Liver (tissue), 3 donors: ENCODE measurements around the gene CTTNBP2.
A peak's percentile ranks its signal among the peaks of the same experiment; 100 is the strongest.

ENCODE experiments used
- EGR1 ChIP-seq, 2 donors: IDR thresholded peaks; 2 replicates each; pipeline ENCODE4 v1.6.1; 2016 to 2018; ENCODE audit warnings: antibody characterized with exemption in 2 of 2, low read depth in 2 of 2
- HNF4A ChIP-seq, 2 donors: conservative IDR thresholded peaks; 2 replicates each; pipeline ENCODE4 v1.6.1; 2016; ENCODE audit warnings: antibody characterized with exemption in 2 of 2, mild to moderate bottlenecking in 2 of 2
- HNF4G ChIP-seq: IDR thresholded peaks from 2 replicates; pipeline ENCODE4 v1.6.1; 2016; ENCODE audit warnings: antibody characterized with exemption
- JUND ChIP-seq, 2 donors: IDR thresholded peaks; 2 replicates each; pipeline ENCODE4 v1.6.1; 2016; ENCODE audit warnings: antibody characterized with exemption in 2 of 2
- RAD21 ChIP-seq, 2 donors: IDR thresholded peaks; 2 replicates each; pipeline ENCODE4 v1.6.1; 2016; ENCODE audit warnings: antibody characterized with exemption in 2 of 2, mild to moderate bottlenecking in 2 of 2
- SP1 ChIP-seq: IDR thresholded peaks from 2 replicates; pipeline ENCODE4 v1.6.1; 2018; ENCODE audit warnings: antibody characterized with exemption, mild to moderate bottlenecking
- TAF1 ChIP-seq: conservative IDR thresholded peaks from 2 replicates; pipeline ENCODE4 v1.6.1; 2016; ENCODE audit warnings: antibody characterized with exemption, mild to moderate bottlenecking
- TF ChIP-seq, protein P1 (sequence below): fragments of 150-350 bp; IDR thresholded peaks from 2 replicates; pipeline ENCODE4 v1.5.1; 2017; ENCODE audit warnings: improper control_type of control experiment, low read depth, low read length; ENCODE audit not compliant: missing input control
- TF ChIP-seq, protein P2 (sequence below): IDR thresholded peaks from 2 replicates; pipeline ENCODE4 v1.6.1; 2016; ENCODE audit warnings: antibody characterized with exemption, mild to moderate bottlenecking
- TF ChIP-seq, protein P3 (sequence below): IDR thresholded peaks from 2 replicates; pipeline ENCODE4 v1.6.1; 2016; ENCODE audit warnings: antibody characterized with exemption
- TF ChIP-seq, protein P4 (sequence below): IDR thresholded peaks from 2 replicates; pipeline ENCODE4 v1.6.1; 2016; ENCODE audit warnings: antibody characterized with exemption
- donor health status: healthy.
- donor health status: healthy.

DNA sequence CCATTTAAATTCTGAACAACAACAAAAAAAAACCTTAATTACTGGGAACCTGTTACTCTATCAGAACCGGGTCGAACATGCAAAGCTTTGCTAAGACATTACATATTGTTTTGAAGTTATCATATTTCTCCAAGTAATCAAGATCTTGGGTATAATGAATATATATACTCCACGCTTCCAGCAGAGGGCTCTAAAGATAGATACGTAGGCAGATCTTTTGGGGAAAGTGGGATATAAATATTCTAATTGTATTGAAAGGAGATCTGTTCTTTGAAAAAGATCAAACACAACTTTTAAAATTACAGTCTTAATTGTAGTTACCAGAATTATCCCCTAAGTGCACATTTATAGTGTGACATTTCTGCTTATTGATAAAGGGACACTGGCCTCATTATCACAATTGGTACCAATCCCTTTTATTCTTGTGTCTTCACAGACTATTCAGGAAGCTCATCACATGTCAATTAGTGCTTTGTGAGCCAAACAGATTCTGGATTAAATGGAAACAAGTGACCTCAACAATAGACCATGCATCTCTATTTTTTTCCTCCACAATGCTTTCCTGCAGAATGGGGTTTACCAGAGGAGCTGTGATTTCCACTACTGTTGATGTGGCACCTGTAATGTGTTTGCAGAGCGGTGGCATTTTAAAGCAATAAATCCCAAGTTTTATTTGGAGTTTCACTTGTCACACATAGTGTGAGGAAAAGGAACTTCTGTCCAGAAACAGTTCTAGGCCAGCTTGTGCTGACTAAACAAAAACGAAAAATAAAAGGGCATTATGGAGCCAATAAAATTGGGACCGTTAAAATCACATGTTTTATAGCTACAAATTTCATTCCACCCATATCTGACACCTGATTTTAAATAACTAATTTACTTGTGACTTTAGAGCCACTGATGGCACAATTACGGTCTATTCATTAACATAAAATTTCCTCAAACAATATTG is 122.4 kb downstream of the CTTNBP2 start:
- TF ChIP-seq, protein P1, sequence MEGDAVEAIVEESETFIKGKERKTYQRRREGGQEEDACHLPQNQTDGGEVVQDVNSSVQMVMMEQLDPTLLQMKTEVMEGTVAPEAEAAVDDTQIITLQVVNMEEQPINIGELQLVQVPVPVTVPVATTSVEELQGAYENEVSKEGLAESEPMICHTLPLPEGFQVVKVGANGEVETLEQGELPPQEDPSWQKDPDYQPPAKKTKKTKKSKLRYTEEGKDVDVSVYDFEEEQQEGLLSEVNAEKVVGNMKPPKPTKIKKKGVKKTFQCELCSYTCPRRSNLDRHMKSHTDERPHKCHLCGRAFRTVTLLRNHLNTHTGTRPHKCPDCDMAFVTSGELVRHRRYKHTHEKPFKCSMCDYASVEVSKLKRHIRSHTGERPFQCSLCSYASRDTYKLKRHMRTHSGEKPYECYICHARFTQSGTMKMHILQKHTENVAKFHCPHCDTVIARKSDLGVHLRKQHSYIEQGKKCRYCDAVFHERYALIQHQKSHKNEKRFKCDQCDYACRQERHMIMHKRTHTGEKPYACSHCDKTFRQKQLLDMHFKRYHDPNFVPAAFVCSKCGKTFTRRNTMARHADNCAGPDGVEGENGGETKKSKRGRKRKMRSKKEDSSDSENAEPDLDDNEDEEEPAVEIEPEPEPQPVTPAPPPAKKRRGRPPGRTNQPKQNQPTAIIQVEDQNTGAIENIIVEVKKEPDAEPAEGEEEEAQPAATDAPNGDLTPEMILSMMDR, result peak; percentile 61
- TF ChIP-seq, protein P2, sequence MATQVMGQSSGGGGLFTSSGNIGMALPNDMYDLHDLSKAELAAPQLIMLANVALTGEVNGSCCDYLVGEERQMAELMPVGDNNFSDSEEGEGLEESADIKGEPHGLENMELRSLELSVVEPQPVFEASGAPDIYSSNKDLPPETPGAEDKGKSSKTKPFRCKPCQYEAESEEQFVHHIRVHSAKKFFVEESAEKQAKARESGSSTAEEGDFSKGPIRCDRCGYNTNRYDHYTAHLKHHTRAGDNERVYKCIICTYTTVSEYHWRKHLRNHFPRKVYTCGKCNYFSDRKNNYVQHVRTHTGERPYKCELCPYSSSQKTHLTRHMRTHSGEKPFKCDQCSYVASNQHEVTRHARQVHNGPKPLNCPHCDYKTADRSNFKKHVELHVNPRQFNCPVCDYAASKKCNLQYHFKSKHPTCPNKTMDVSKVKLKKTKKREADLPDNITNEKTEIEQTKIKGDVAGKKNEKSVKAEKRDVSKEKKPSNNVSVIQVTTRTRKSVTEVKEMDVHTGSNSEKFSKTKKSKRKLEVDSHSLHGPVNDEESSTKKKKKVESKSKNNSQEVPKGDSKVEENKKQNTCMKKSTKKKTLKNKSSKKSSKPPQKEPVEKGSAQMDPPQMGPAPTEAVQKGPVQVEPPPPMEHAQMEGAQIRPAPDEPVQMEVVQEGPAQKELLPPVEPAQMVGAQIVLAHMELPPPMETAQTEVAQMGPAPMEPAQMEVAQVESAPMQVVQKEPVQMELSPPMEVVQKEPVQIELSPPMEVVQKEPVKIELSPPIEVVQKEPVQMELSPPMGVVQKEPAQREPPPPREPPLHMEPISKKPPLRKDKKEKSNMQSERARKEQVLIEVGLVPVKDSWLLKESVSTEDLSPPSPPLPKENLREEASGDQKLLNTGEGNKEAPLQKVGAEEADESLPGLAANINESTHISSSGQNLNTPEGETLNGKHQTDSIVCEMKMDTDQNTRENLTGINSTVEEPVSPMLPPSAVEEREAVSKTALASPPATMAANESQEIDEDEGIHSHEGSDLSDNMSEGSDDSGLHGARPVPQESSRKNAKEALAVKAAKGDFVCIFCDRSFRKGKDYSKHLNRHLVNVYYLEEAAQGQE, result no peak
- TF ChIP-seq EGR1 (IDR thresholded peaks at IDR 0.05; ENCODE audit: low read depth in 2 of 2) (no peak), SP1 (no peak), TAF1 (no peak), HNF4A (conservative IDR thresholded peaks at IDR 0.05) (no peak), RAD21 (IDR thresholded peaks at IDR 0.05) (peak; percentile 86 to 89), HNF4G (no peak), JUND (IDR thresholded peaks at IDR 0.05) (no peak)
- TF ChIP-seq, protein P3, sequence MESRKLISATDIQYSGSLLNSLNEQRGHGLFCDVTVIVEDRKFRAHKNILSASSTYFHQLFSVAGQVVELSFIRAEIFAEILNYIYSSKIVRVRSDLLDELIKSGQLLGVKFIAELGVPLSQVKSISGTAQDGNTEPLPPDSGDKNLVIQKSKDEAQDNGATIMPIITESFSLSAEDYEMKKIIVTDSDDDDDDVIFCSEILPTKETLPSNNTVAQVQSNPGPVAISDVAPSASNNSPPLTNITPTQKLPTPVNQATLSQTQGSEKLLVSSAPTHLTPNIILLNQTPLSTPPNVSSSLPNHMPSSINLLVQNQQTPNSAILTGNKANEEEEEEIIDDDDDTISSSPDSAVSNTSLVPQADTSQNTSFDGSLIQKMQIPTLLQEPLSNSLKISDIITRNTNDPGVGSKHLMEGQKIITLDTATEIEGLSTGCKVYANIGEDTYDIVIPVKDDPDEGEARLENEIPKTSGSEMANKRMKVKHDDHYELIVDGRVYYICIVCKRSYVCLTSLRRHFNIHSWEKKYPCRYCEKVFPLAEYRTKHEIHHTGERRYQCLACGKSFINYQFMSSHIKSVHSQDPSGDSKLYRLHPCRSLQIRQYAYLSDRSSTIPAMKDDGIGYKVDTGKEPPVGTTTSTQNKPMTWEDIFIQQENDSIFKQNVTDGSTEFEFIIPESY, result no peak
- TF ChIP-seq, protein P4, sequence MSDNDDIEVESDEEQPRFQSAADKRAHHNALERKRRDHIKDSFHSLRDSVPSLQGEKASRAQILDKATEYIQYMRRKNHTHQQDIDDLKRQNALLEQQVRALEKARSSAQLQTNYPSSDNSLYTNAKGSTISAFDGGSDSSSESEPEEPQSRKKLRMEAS, result no peak
